AG04450 (cell line): ENCODE data around the gene HSD17B10. TPM values are rescaled to one million over a fixed set of nuclear protein-coding genes. Genes with fewer than 3 reads are reported as not detected.

Experiments used
- CTCF ChIA-PET: fragments of 300-600, 350-600 bp; formaldehyde crosslinking; extraction: SDS; loops from one replicate; lab custom pipeline; 2022; ENCODE audit warnings: antibody characterized with exemption, inconsistent platforms; lab: Charles Lee
- POLR2A ChIA-PET: fragments of 350-600 bp; formaldehyde crosslinking; extraction: SDS; loops from one replicate; lab custom pipeline; 2021; ENCODE audit warnings: antibody characterized with exemption, inconsistent platforms; lab: Yijun Ruan, JAX
- DNase-seq: peaks from one replicate; pipeline ENCODE4 v3.0.0-alpha.2; 2011; ENCODE audit warnings: low read depth, low spot score
- H3K27ac ChIP-seq: one replicate; pipeline ENCODE4 v1.5.1; 2012; ENCODE audit warnings: low read depth, low read length, control low read depth
- H3K27me3 ChIP-seq: one replicate; pipeline ENCODE4 v1.6.0; 2012; ENCODE audit warnings: low read length; ENCODE audit not compliant: control insufficient read depth, insufficient read depth
- H3K4me3 ChIP-seq: 2 replicates; pipeline ENCODE4 v1.5.1; 2011; ENCODE audit warnings: mild to moderate bottlenecking, low read depth, low read length, control low read depth
- H3K9me3 ChIP-seq: 2 replicates; pipeline ENCODE4 v1.5.1; 2012; ENCODE audit warnings: low read length; ENCODE audit not compliant: control insufficient read depth, insufficient read depth
- CTCF ChIP-seq: IDR thresholded peaks from 2 replicates; pipeline ENCODE4 v1.5.1; 2011; ENCODE audit warnings: low read depth, low read length, control low read depth, inconsistent platforms
- polyA plus RNA-seq: library from polyadenylated mRNA; depleted of rRNA; stranded (reverse); fragments of >200 nt; gene quantifications from 2 replicates; pipeline ENCODE4 v1.2.3, GENCODE V29; 2011

Gene HSD17B10
- polyA plus RNA-seq, 1 experiment = 87.4 TPM

- ChIA-PET POLR2A (interaction anchor here (0.7 kb wide), 1 partner anchor 85 kb away, joined by 3 read pairs; no protein-coding TSS in a partner anchor), CTCF (interaction anchor here (0.7 to 2.0 kb wide), 17 partner anchors 9 to 190 kb away, joined by 3 to 9 read pairs (median 3); no protein-coding TSS in a partner anchor)
- no peaks in the 10 kb centered on the region for H3K9me3 ChIP-seq
- no peaks in the 10 kb centered on the region for H3K27me3 ChIP-seq
- peak; percentile 61 for TF ChIP-seq CTCF
- H3K27ac ChIP-seq = no peak overlapping the region
- DNase-seq = no peak
- H3K4me3 ChIP-seq = no peak overlapping the region
Measured at GRCh38 chrX:53445977-53446376, 11.8 kb upstream of the HSD17B10 start.

GRCh38 chrX:53442322-53442631 is 8.1 kb upstream of the HSD17B10 start:
- no peak for TF ChIP-seq CTCF
- Histone ChIP-seq H3K27me3 (no peaks in the 10 kb centered on the region), H3K9me3 (no peaks in the 10 kb centered on the region), H3K4me3 (no peak overlapping the region), H3K27ac (no peak overlapping the region)
- DNase-seq = no peak
- CTCF ChIA-PET = interaction anchor here (1.5 kb wide), 1 partner anchor 16 kb away, joined by 3 read pairs; no protein-coding TSS in a partner anchor
- POLR2A ChIA-PET = interaction anchor here (1.0 kb wide), 1 partner anchor 19 kb away, joined by 3 read pairs; the partner anchor contains the start of genes RIBC1 and SMC1A

DNA sequence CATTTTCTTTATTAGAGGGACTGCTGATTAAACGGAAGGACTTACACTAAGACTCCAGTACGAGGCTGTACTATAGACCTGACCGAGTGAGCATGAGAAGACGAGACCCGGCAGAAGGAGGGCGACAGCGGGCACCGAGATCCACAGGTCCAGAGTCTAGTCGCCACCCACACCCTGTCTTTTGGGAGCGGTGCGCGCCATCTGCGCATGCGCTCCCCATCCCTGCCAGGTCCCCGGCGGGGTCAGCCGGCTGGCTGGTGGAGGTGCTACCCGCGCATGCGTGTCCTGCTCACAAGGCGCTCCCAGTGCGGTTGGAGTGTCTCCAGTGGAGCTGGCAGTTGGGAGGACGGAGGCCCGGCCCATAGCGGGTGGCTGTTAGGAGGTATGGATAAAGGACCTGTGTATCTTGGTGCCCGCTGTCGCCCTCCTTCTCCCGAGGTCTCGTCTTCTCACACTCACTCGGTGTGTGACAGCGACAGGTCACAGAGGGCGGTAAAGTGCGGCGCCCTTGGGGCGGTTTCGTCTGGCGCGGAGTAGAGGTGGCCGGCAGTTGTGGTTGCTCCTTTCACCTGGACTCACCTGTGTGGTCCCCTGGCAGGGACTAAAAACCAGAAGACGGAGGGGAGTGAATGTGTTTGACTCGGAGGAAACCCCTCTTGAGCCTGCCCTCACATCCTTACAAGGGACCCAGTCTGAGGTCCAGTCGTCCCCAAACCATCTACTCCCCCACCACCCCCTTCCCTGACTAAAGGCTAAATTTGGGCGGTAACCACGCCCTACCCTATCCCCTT is 7.6 kb upstream of the HSD17B10 start:
- POLR2A ChIA-PET = interaction anchor here (1.0 kb wide), 1 partner anchor 19 kb away, joined by 3 read pairs; the partner anchor contains the start of genes RIBC1 and SMC1A
- Histone ChIP-seq H3K4me3 (peak overlapping the region; percentile 48), H3K27me3 (no peaks in the 10 kb centered on the region), H3K9me3 (no peaks in the 10 kb centered on the region), H3K27ac (no peak overlapping the region)
- CTCF ChIA-PET = interaction anchor here (1.5 kb wide), 1 partner anchor 17 kb away, joined by 3 read pairs; no protein-coding TSS in a partner anchor
- TF ChIP-seq CTCF = no peak
- no peak for DNase-seq

DNA sequence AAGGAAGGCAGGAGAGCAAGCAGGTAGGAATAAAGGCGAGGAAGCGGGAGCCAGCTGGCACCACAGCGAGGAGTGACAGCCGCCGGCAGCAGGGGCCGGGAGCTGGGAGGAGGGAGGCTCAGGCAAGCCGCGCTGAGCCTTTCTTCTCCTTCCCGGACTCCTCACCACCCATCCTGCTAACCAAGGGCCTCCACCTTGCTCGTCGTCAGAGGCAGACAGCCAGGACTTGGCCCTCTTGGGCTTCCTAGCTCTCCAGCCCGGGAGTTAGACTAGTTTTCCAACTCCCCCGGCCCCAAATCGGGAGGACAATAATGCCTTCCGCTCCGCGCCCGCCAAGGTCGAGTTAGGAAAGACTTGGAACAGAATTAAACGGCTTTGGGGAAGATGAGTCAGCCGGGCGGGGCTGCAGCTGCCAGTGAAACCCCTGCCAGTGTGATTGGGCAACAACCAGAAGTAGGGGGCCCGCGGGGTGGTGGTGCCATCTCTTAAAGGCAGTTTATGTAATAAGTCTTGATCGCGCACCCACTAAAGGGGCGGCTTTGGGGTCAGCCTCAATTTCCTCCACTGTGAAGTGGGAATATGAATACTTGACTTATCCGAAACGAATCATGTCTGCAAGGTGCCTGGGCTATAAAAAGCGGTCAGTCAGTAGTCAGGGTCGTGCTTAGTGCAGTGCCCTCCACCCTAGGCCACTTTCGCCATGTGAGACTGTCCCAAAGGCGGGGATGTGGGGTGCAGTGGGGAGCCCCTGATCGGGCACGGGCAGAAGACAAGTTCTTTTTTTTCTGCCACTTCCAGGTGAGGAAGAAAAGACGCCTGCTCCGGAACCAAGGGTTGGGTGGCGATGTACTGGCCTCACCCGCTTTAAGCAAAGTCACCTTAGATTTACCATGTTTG is 6.7 kb upstream of the HSD17B10 start:
- peak overlapping the region; percentile 57 for H3K27ac ChIP-seq
- H3K9me3 ChIP-seq = no peaks in the 10 kb centered on the region
- no peaks in the 10 kb centered on the region for H3K27me3 ChIP-seq
- DNase-seq = no peak
- ChIA-PET POLR2A (interaction anchor here (0.5 to 1.0 kb wide), 2 partner anchors 18 to 22 kb away, joined by 3 read pairs; partner anchors contain the start of genes RIBC1 and SMC1A), CTCF (interaction anchor here (0.5 to 1.5 kb wide), 3 partner anchors 17 to 128 kb away, joined by 3 to 6 read pairs (median 3); no protein-coding TSS in a partner anchor)
- H3K4me3 ChIP-seq = peak overlapping the region; percentile 48
- TF ChIP-seq CTCF = no peak
